ENCODE measurements around the gene FGF1.
A peak's percentile ranks its signal among the peaks of the same experiment; 100 is the strongest.

FGF1 gene
- long read RNA-seq, donor 1, full-length matches to known transcripts = 9 of 9 reads
- long read RNA-seq, donor 1, partial matches to known transcripts = 0 of 9 reads
- long read RNA-seq, donor 1, other reads (novel, unspliced or antisense) = 0 of 9 reads
- long read RNA-seq, donor 2, full-length matches to known transcripts = 4 of 4 reads
- long read RNA-seq, donor 2, partial matches to known transcripts = 0 of 4 reads
- long read RNA-seq, donor 2, other reads (novel, unspliced or antisense) = 0 of 4 reads
- long read RNA-seq, donor 3, full-length matches to known transcripts = 7 of 7 reads
- long read RNA-seq, donor 3, partial matches to known transcripts = 0 of 7 reads
- long read RNA-seq, donor 3, other reads (novel, unspliced or antisense) = 0 of 7 reads
- long read RNA-seq, donor 4, full-length matches to known transcripts = 9 of 9 reads
- long read RNA-seq, donor 4, partial matches to known transcripts = 0 of 9 reads
- long read RNA-seq, donor 4, other reads (novel, unspliced or antisense) = 0 of 9 reads
- long read RNA-seq, donor 5, full-length matches to known transcripts = 5 of 5 reads
- long read RNA-seq, donor 5, partial matches to known transcripts = 0 of 5 reads
- long read RNA-seq, donor 5, other reads (novel, unspliced or antisense) = 0 of 5 reads
- long read RNA-seq, donor 6, full-length matches to known transcripts = 2 of 2 reads
- long read RNA-seq, donor 6, partial matches to known transcripts = 0 of 2 reads
- long read RNA-seq, donor 6, other reads (novel, unspliced or antisense) = 0 of 2 reads
- long read RNA-seq, donor 7, full-length matches to known transcripts = 11 of 11 reads
- long read RNA-seq, donor 7, partial matches to known transcripts = 0 of 11 reads
- long read RNA-seq, donor 7, other reads (novel, unspliced or antisense) = 0 of 11 reads
- long read RNA-seq, donor 8, full-length matches to known transcripts = 9 of 9 reads
- long read RNA-seq, donor 8, partial matches to known transcripts = 0 of 9 reads
- long read RNA-seq, donor 8, other reads (novel, unspliced or antisense) = 0 of 9 reads

GRCh38 chr5:142685418-142686209 is at the start of gene FGF1:
FGF1 (minus strand) TSS chr5:142686090; CDS start chr5:142614127, 71,963 bp downstream.
- no peak for DNase-seq

DNA sequence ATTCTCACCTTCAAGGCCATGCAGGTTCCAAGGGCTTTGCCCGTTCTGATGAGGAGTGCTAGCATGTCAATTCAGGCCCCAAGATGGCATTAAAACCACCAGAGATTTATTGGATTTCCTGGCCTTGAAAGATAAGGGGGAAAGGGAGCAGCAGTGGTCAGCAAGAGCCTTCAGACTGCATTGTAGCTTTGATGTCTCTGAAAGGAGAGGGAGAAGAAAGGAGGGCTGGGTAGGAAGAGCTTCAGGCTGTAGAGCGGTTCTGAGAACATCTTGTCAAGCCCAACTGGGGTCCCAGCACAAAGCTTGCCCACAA is 41.8 kb upstream of the FGF1 start:
- DNase-seq = no peak

GRCh38 chr5:142726188-142726731 is 40.4 kb upstream of the FGF1 start:
- DNase-seq = no peak

- DNase-seq = no peak
Observed at GRCh38 chr5:142725231-142726187, 39.6 kb upstream of the FGF1 start.

GRCh38 chr5:142724821-142725220 is 38.9 kb upstream of the FGF1 start:
- no peak for DNase-seq

- DNase-seq = no peak
Observed at GRCh38 chr5:142722896-142723295, 37.0 kb upstream of the FGF1 start.

DNA sequence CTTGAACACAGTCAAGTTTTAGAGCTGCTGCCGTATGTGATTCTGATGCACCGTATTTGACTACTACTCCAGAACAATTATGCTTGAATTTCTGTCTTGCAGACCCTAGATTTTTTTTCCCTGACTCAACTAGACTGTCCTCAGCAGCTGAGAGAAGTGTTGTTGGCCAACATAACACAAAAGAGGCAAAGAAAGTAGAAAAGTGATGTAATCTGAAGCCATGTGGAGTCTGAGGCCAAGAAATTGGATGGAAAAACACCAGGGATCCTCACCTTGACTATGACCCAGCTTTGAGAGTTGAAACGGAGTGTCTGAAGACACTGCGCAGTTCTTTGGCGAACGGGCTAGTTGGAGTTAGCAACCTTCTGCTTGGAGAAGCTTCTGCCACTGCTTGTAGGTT is 36.3 kb upstream of the FGF1 start:
- no peak for DNase-seq

DNA sequence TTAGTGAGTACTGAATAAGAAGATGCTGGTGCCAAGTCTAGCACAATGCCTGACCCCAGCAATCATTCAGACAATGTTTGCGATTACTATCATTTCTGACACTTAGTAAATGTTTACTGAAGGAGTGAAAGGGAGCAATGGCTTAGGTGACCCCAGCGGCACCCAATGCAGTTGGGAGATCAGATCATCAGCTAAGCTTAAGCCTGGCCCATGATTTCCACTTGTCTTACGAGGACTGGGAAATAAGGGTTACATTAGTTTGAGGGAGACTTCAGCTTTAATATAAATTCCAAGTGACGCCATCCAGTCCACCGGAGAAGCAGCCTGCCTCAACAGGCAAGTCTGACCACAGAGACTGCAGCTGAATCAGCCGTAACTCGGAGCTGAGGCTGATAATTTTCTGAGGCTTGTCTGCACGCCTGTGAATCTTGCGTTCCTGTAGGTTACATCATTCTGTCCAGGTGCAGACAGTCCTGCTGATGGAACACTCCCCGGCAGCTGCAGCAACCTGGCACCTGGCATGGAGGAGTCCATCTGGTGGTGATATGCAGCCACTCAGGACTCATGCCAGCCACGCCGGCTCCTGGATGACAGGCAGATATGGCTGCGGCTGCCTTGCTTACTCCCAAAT is 34.9 kb upstream of the FGF1 start:
- no peak for DNase-seq

DNA sequence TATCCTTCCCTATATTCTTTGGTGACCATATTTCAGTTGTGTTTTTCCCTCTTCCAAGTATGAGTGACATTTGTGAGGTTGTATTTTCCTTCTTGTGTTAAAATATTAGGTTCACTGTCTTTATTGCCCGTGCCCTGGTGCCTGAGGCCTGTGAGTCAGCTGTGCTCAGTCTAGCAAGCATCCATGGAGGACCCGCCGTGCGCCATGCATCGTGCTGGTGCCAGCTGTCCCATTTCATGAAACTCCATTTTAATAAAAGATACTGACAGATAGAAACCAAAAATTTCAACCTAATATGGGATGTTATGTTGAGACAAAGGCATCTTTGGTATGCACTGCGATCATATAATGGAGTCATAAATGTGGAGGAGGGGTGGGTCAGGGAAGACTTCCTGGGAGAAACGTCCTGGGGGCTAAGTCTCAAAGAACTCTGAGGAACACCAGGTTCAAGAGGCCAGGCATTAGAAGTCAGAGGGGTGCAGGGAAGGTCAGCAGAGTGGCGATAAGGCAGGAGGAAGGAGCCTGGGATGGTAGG is 34.0 kb upstream of the FGF1 start:
- DNase-seq = no peak

DNA sequence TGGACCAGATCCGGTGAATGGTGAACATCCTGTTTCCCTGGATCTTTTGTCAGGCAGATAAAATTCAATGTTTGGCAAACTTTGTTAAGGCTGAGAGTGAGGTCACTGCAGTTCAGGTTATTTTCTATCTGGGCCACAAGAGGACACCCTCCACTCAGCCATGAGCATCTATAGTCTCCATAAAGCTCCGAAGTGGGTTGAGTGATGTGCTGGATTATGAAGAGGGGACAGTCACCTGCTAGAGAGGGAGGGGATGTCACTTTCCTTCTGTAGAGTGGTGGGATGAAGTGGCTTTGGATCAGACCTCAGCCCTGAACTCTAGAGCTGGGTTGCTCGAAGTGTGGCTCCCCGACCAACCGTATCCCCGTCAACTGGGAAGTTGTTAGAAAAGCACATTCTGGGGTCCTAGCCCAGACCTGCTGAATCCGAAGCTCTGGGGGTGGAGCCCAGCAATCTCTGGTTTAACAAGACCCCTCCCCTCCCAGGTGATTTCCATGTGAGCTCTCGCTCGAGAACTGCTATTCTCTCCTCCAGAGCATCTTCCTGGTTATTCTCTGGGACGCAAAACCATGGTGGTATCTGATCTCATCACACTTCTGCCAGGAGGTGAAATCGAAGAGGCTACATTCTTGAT is 31.8 kb upstream of the FGF1 start:
- DNase-seq = no peak

- DNase-seq = peak; percentile 39
Observed at GRCh38 chr5:142716963-142717362, 31.1 kb upstream of the FGF1 start.

DNA sequence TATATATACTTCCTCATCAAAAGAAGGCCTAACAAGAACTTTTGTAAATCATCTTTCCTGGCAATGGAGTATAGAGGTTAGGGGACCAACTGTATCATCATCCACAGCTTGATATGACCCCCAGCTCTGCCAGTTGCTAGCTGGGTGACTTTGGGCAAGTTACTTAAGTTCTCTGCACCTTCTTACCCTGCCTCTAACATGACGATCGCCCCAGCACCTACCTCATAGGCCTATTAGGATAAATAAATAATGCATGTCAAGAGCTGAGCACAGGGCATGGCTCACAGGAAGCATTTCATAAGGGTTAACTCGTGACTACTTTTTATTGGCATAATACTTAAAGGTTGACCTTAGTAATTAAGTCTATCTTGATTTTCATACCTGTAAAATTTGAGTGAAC is 29.4 kb upstream of the FGF1 start:
- DNase-seq = no peak

DNA sequence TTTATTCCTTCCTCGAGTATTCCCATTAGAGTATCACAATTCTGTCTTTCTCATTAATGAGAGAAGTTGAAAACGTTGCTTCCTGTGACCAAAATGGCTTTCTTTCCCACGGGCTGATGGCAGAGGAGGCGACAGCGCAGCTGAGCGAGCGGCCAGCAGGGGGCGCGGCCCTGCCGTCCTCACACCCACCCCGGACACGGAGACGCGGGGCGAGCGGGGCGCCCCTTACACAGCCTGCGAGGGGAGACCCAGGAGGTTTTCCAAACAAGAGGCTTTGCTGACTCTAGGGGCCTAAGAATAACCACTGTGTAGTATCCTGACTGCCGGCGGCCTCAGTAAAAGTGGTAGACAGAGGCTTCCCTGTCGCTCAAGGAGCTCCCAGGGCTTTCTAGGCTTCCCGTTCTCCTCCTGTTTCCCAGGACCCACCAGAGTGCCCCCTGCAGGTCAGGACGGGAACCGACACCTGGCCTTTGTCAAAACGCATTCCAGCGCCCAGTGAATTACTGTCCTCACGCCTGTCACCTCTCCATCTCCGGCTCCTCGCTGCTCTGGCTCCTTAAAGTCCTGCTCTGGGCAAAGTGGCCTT is 27.3 kb upstream of the FGF1 start:
- peak; percentile 99 for DNase-seq

GRCh38 chr5:142703153-142703552 is 17.3 kb upstream of the FGF1 start:
- DNase-seq = no peak

- no peak for DNase-seq
Observed at GRCh38 chr5:142701673-142702311, 15.9 kb upstream of the FGF1 start.

DNA sequence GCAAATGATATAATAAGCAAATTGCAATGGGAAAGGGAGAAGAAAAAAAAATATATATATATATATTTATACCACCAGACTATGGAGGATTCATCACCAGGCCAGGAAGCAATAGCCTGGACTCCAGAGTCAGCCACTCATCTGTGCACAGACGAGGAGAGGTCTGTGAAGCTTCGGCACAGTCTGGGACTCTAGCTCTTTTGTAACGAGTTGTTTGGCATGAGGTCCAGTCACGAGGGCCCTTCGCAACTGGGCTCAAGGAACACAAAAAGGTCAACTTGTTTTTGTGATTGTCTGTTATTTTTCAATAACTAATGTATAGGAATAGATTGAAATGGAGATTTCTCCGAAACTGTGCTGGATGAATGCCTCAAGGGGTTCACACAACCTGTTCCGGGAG is 14.7 kb upstream of the FGF1 start:
- DNase-seq = no peak

DNA sequence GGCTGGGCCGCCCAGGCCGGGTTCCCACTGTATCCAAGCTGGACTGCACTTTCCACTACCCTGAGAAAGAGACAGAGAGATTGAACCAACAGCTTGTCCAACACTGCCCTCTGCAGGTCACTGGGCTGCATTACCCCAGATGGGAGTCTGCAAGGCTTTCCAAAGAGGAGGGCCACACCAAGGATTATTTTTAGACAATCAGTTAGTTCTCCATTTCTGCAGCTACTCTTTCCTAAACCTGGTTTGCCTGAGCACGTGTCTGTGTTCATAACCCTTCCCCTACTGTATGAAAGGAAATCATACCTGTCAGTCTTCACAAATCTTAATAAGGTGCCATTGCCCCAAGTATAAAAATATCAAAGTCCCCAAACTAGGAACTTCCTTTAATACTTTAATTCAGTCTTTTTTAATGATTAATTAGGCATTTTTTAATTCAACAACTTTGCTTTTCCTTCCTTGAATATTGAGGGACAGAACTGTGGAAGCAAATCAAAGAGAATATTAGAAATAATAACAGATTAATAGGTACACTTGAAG is 13.4 kb upstream of the FGF1 start:
- DNase-seq = peak; percentile 68

DNA sequence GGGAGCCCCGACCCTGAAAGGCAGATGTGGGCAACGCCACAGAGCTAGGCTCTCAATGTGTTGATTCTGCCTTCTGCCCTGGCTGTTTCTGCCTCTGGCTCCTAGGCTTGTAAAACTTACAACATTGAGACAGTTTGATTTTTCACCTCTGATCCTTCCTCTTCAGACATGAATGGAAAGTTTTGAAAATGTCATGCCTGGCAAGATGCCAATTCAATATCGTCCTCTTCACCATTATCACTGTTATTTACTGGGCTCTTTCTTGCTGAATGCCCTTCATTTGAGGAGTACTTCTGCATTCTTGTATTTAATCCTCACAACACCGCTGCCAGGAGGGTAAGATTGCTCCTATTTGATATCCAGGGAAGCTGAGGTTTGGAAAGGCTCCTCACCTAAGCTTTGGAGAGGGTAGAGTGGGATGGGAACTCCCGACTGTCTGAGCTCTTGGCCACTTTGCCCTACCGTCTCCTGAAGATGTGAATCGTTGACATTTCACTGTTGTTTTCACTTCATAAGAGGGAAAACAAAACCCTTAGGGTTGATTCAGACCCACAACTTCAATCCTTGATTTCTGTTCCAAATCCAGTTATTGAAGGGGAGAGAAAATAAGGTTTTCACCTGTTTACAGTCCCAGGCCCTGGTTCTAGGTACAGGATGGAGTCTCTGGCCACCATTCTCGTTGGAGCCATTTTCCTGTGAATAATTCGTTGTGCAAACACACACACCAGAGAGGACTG is 12.7 kb upstream of the FGF1 start:
- DNase-seq = no peak

Measured in right kidney (tissue), 9 donors.